DOHH2 (cell line): Measurements from ENCODE around the gene ADPRH.
A peak's percentile ranks its signal among the peaks of the same experiment; 100 is the strongest.

ENCODE experiments used
- H3F3A ChIP-seq: fragments of 200-600 bp; sonication (generic), shearing (Covaris generic); 2 replicates; pipeline ENCODE4 v1.6.0; 2016; ENCODE audit warnings: antibody characterized with exemption, mild to moderate bottlenecking; ENCODE audit not compliant: control insufficient read depth, insufficient read depth
- H3K27ac ChIP-seq: fragments of 200-600 bp; sonication (generic); 2 replicates; pipeline ENCODE4 v1.5.1; 2014; ENCODE audit warnings: low read depth, mild to moderate bottlenecking, low read length, moderate library complexity
- H3K27me3 ChIP-seq: fragments of 200-600 bp; sonication (generic); 2 replicates; pipeline ENCODE4 v1.6.1; 2014; ENCODE audit warnings: mild to moderate bottlenecking, low read length, mixed read lengths; ENCODE audit not compliant: control insufficient read depth
- H3K36me3 ChIP-seq: fragments of 200-600 bp; sonication (generic); 2 replicates; pipeline ENCODE4 v1.6.1; 2014; ENCODE audit warnings: mild to moderate bottlenecking, low read length, moderate library complexity, mixed read lengths; ENCODE audit not compliant: control insufficient read depth
- H3K4me1 ChIP-seq: fragments of 200-600 bp; sonication (generic); 2 replicates; pipeline ENCODE4 v1.6.1; 2014; ENCODE audit warnings: mild to moderate bottlenecking, low read length, mixed read lengths; ENCODE audit not compliant: control insufficient read depth
- H3K4me2 ChIP-seq: fragments of 200-600 bp; sonication (generic); 2 replicates; pipeline ENCODE4 v1.6.0; 2014; ENCODE audit warnings: mild to moderate bottlenecking, low read length, moderate library complexity
- H3K4me3 ChIP-seq: fragments of 200-600 bp; sonication (generic); 2 replicates; pipeline ENCODE4 v1.5.1; 2014; ENCODE audit warnings: mild to moderate bottlenecking, low read length, mixed read lengths
- H3K79me2 ChIP-seq: fragments of 200-600 bp; sonication (generic); 2 replicates; pipeline ENCODE4 v1.6.1; 2014; ENCODE audit warnings: mild to moderate bottlenecking, low read length, mixed read lengths; ENCODE audit not compliant: control insufficient read depth
- H3K9me2 ChIP-seq: fragments of 200-600 bp; sonication (generic); replicated peaks from 2 replicates; pipeline ENCODE4 v1.6.1; 2014; ENCODE audit warnings: mild to moderate bottlenecking, low read length, mixed read lengths; ENCODE audit not compliant: control insufficient read depth
- H3K9me3 ChIP-seq: fragments of 200-600 bp; sonication (generic); 2 replicates; pipeline ENCODE4 v1.6.1; 2014; ENCODE audit warnings: antibody characterized with exemption, low read length, mixed read lengths; ENCODE audit not compliant: control insufficient read depth, insufficient read depth
- H4K20me1 ChIP-seq: fragments of 200-600 bp; sonication (generic); 2 replicates; pipeline ENCODE4 v1.6.0; 2014; ENCODE audit warnings: low read depth, mild to moderate bottlenecking, antibody characterized with exemption, low read length, moderate library complexity; ENCODE audit not compliant: control insufficient read depth, insufficient read depth
- EZH2phosphoT487 ChIP-seq: fragments of 200-600 bp; sonication (generic); IDR thresholded peaks from 2 replicates; pipeline ENCODE4 v1.6.1; 2017; ENCODE audit warnings: borderline replicate concordance, mild to moderate bottlenecking, antibody characterized with exemption, low read length, moderate library complexity, mixed read lengths
- TF ChIP-seq, protein P1 (sequence below): fragments of 200-600 bp; sonication (generic); IDR thresholded peaks from one replicate; pipeline ENCODE4 v1.5.1; 2014; ENCODE audit warnings: antibody characterized with exemption, mild to moderate bottlenecking, low read depth, low read length; ENCODE audit not compliant: poor library complexity, severe bottlenecking

ADPRH gene

DNA sequence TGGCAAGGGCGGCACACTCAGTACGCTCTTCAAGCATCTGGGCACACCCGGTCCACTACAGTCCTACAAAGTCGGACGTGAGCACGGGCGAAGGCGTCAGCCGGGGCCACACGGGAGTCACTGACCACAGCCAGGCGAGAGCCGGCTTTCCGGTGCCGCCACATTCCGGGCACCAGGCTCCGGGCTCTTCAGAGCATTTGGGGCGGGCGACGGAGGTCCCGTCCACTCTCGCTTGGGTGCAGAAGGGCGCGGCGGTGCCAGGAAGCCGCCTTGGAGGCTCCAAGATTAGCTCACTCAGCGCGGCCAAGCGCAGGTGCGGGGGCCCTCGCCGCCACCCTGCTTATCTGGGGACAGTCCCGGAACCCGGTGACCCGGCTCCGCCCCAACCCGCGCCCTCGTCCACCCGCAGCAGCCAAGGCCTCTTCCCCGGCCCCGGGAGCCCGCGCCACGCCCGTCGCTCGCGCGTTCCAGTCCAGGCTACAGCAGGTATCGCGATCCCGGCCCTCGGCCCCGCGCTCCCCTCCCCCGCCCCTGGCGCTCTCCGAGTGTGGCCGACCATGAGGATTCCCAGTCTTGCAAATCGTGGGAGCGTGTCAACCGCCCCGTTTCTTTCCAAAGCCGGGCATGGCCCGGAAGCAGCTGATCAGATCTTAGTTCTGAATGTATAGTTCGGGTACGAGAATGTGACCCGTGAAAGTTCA is at the start of gene ADPRH:
Gene ADPRH, plus strand, starts transcription at position 127 of the 701 bp plus-strand sequence. CDS start 2,678 bp downstream, outside the sequence.
- Histone ChIP-seq H3K36me3 (no peaks in the 10 kb centered on the region), H3K9me2 (no peaks in the 10 kb centered on the region), H3K4me3 (peak within 1 kb of the TSS; percentile 79), H3K4me1 (peaks cover 17% of the 10 kb centered on the region), H3K27ac (peak within 1 kb of the TSS; percentile 28; the same call in 1 of the 2 replicates), H4K20me1 (no peaks in the 10 kb centered on the region), H3K4me2 (peak within 1 kb of the TSS; percentile 74), H3K9me3 (no peaks in the 10 kb centered on the region), H3K27me3 (no peaks in the 10 kb centered on the region), H3K79me2 (no peaks in the 10 kb centered on the region), H3F3A (0 out of 2 replicates have a peak, but pooled peaks cover 3% of the 10 kb centered on the region)
- 0 out of 2 replicates have a peak, but pooled peaks have one; percentile 21 for TF ChIP-seq EZH2phosphoT487
- TF ChIP-seq, protein P1, sequence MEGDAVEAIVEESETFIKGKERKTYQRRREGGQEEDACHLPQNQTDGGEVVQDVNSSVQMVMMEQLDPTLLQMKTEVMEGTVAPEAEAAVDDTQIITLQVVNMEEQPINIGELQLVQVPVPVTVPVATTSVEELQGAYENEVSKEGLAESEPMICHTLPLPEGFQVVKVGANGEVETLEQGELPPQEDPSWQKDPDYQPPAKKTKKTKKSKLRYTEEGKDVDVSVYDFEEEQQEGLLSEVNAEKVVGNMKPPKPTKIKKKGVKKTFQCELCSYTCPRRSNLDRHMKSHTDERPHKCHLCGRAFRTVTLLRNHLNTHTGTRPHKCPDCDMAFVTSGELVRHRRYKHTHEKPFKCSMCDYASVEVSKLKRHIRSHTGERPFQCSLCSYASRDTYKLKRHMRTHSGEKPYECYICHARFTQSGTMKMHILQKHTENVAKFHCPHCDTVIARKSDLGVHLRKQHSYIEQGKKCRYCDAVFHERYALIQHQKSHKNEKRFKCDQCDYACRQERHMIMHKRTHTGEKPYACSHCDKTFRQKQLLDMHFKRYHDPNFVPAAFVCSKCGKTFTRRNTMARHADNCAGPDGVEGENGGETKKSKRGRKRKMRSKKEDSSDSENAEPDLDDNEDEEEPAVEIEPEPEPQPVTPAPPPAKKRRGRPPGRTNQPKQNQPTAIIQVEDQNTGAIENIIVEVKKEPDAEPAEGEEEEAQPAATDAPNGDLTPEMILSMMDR = no peak

DNA sequence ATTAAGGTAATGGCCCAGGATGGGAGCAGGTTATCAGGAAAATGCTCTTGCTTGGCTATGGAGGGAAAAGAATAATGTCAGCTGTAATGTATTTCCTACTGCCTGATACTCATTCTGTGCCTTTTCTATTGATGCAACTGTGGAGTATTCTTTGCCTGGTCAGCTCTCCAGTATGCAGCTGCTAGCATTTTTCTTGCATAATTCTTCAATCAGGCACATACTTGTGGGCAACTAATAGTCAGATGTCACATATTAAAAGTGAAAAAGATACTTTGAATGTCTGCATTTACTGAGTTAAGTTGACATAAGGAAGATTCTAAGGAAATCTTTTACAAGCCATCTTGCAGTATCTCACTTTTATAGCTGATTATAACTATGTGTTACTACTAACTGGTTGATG is 49.4 kb upstream of the ADPRH start:
- no peak overlapping the region for H3K4me3 ChIP-seq
- H3K27ac ChIP-seq = no peak overlapping the region
- no peak overlapping the region for H3K4me2 ChIP-seq
- H3K27me3 ChIP-seq = no peaks in the 10 kb centered on the region
- H3K9me2 ChIP-seq = no peaks in the 10 kb centered on the region
- no peaks in the 10 kb centered on the region for H3K4me1 ChIP-seq
- no peaks in the 10 kb centered on the region for H3K79me2 ChIP-seq
- H3K36me3 ChIP-seq = peaks cover 36% of the 10 kb centered on the region
- H3K9me3 ChIP-seq = no peaks in the 10 kb centered on the region
- no peaks in the 10 kb centered on the region for H4K20me1 ChIP-seq
- no peak for TF ChIP-seq EZH2phosphoT487
- TF ChIP-seq, protein P1 = no peak
- no peaks in the 10 kb centered on the region for H3F3A ChIP-seq

GRCh38 chr3:119530456-119530855 is 48.8 kb upstream of the ADPRH start:
- H3K9me2 ChIP-seq = no peaks in the 10 kb centered on the region
- H3K36me3 ChIP-seq = peaks cover 30% of the 10 kb centered on the region
- H3K27ac ChIP-seq = no peak overlapping the region
- no peak overlapping the region for H3K4me2 ChIP-seq
- no peaks in the 10 kb centered on the region for H3K79me2 ChIP-seq
- no peaks in the 10 kb centered on the region for H3F3A ChIP-seq
- H3K4me3 ChIP-seq = no peak overlapping the region
- H3K27me3 ChIP-seq = no peaks in the 10 kb centered on the region
- no peaks in the 10 kb centered on the region for H3K4me1 ChIP-seq
- H3K9me3 ChIP-seq = no peaks in the 10 kb centered on the region
- TF ChIP-seq, protein P1 = no peak
- no peak for TF ChIP-seq EZH2phosphoT487
- H4K20me1 ChIP-seq = no peaks in the 10 kb centered on the region
